Mucosa of descending colon (tissue), 3 donors: Measurements from ENCODE around the gene CNKSR3. TPM values are rescaled to one million over a fixed set of nuclear protein-coding genes. Genes with fewer than 3 reads are reported as not detected.

ENCODE experiments used
- ATAC-seq: fragments of 200-7000 bp; cut with Tn5 transposase; one replicate; pipeline ENCODE4 v1.9.1; 2020; ENCODE audit warnings: mild to moderate bottlenecking, moderate library complexity
- DNase-seq, 3 donors: peaks; one replicate each; pipeline ENCODE4 v3.0.0-alpha.2; 2020
- H3K36me3 ChIP-seq: fragments of 200-600 bp; one replicate; pipeline ENCODE4 v1.8.0; 2021; ENCODE audit warnings: low read depth, mild to moderate bottlenecking
- H3K4me1 ChIP-seq: fragments of 200-600 bp; one replicate; pipeline ENCODE4 v1.8.0; 2021; ENCODE audit warnings: low read depth, mild to moderate bottlenecking
- H3K4me3 ChIP-seq: fragments of 200-600 bp; one replicate; pipeline ENCODE4 v1.8.0; 2021; ENCODE audit warnings: mild to moderate bottlenecking
- H3K9me3 ChIP-seq: fragments of 200-600 bp; one replicate; pipeline ENCODE4 v1.8.0; 2021; ENCODE audit warnings: mild to moderate bottlenecking
- CTCF ChIP-seq: fragments of 200-600 bp; IDR thresholded peaks from one replicate; pipeline ENCODE4 v1.8.0; 2022; ENCODE audit warnings: antibody characterized with exemption, mild to moderate bottlenecking
- intact Hi-C, 2 donors: fragments of 100-400 bp; cut with DNase I in 1 of 2; cut with micrococcal nuclease in 1 of 2; formaldehyde crosslinking; loops; one replicate each; pipeline versions ENCODE4 v1.11.0 to v1.11.1; 2022; cut with DNase I, micrococcal nuclease
- total RNA-seq, 3 donors: library from RNA; stranded (reverse); fragmentation: NEBNext Ultra II Directional in 2 of 3; extraction: Animal tissue kit (Norgen Biotek cat#: 25700) in 2 of 3; gene quantifications; one replicate each; pipeline versions ENCODE4 v1.2.1 to v1.2.4, GENCODE V29; 2021 to 2023
- donor health status: DM: no; HTN: no; CAD: no; lungs with moderate emphysema.
- donor health status: DM: no; HTN: no; CAD: no.
- donor health status: DM: no; HTN: yes; CAD: no.

The CNKSR3 gene
- total RNA-seq, 3 donors from 2014 or later, result 16.5 to 39.0 (median 33.6) TPM

- TF ChIP-seq CTCF, result no peak
- DNase-seq (no peak), ATAC-seq (no peak)
- Histone ChIP-seq H3K4me3 (no peak overlapping the region), H3K36me3 (no peaks in the 10 kb centered on the region), H3K9me3 (peaks cover 2% of the 10 kb centered on the region), H3K4me1 (no peaks in the 10 kb centered on the region)
- intact Hi-C loops, result no loop called here
These were observed 127.7 kb downstream of the CNKSR3 start for GRCh38 chr6:154382740-154383139.

- Histone ChIP-seq H3K4me1 (no peaks in the 10 kb centered on the region), H3K9me3 (peaks cover 2% of the 10 kb centered on the region), H3K36me3 (no peaks in the 10 kb centered on the region), H3K4me3 (no peak overlapping the region)
- no peak for DNase-seq
- intact Hi-C loops, result no loop called here
- ATAC-seq, result no peak
- no peak for TF ChIP-seq CTCF
These were observed 128.9 kb downstream of the CNKSR3 start for GRCh38 chr6:154381548-154381947.

GRCh38 chr6:154380741-154381140 is 129.7 kb downstream of the CNKSR3 start:
- intact Hi-C loops, result no loop called here
- no peak overlapping the region for H3K4me3 ChIP-seq
- H3K9me3 ChIP-seq, result peaks cover 2% of the 10 kb centered on the region
- H3K4me1 ChIP-seq, result no peaks in the 10 kb centered on the region
- DNase-seq (no peak), ATAC-seq (no peak)
- H3K36me3 ChIP-seq, result no peaks in the 10 kb centered on the region
- no peak for TF ChIP-seq CTCF

GRCh38 chr6:154379585-154379984 is 130.9 kb downstream of the CNKSR3 start:
- ATAC-seq (no peak), DNase-seq (no peak)
- no peak for TF ChIP-seq CTCF
- no peaks in the 10 kb centered on the region for H3K4me1 ChIP-seq
- H3K9me3 ChIP-seq, result peaks cover 2% of the 10 kb centered on the region
- no peak overlapping the region for H3K4me3 ChIP-seq
- intact Hi-C loops, result no loop called here
- H3K36me3 ChIP-seq, result no peaks in the 10 kb centered on the region

- no peak for TF ChIP-seq CTCF
- no peaks in the 10 kb centered on the region for H3K4me1 ChIP-seq
- no peaks in the 10 kb centered on the region for H3K36me3 ChIP-seq
- intact Hi-C loops, result no loop called here
- no peak for ATAC-seq
- H3K9me3 ChIP-seq, result peaks cover 2% of the 10 kb centered on the region
- no peak overlapping the region for H3K4me3 ChIP-seq
- DNase-seq, result no peak
These were observed 132.0 kb downstream of the CNKSR3 start for GRCh38 chr6:154378518-154378917.

GRCh38 chr6:154377726-154378125 is 132.8 kb downstream of the CNKSR3 start:
- Histone ChIP-seq H3K4me3 (no peak overlapping the region), H3K36me3 (no peaks in the 10 kb centered on the region), H3K9me3 (no peaks in the 10 kb centered on the region), H3K4me1 (no peaks in the 10 kb centered on the region)
- no peak for TF ChIP-seq CTCF
- DNase-seq (no peak), ATAC-seq (no peak)
- intact Hi-C loops, result no loop called here
